Spleen (tissue), 11 donors: ENCODE results near the gene ACP7. TPM values are rescaled to one million over a fixed set of nuclear protein-coding genes. Genes with fewer than 3 reads are reported as not detected.
A peak's percentile ranks its signal among the peaks of the same experiment; 100 is the strongest.
"Not testable (repeated sequence)": the region's sequence is repeated elsewhere in the genome, so short reads cannot be mapped to it uniquely, and the experiment has no call there.

Experiments used
- DNase-seq: peaks from one replicate; pipeline ENCODE4 v3.0.0-alpha.2; 2020
- H3K27ac ChIP-seq, 8 donors: fragments of 200-600 bp; sonication (generic) in 7 of 8; 1 replicate in 4 of 8; 2 replicates in 4 of 8; pipeline versions ENCODE4 v1.5.0 to v1.8.0; 2016 to 2021; ENCODE audit warnings: inconsistent platforms in 4 of 8, mild to moderate bottlenecking in 4 of 8, moderate library complexity in 1 of 8
- H3K27me3 ChIP-seq, 7 donors: fragments of 200-600 bp; sonication (generic) in 6 of 7; replicated peaks in 1 of 7; 1 replicate in 4 of 7; 2 replicates in 3 of 7; pipeline versions ENCODE4 v1.5.0 to v1.8.0; 2016 to 2021; ENCODE audit warnings: inconsistent platforms in 3 of 7, mild to moderate bottlenecking in 1 of 7
- H3K36me3 ChIP-seq, 6 donors: fragments of 200-600 bp; sonication (generic) in 5 of 6; 1 replicate in 4 of 6; 2 replicates in 2 of 6; pipeline versions ENCODE4 v1.5.0 to v1.8.0; 2016 to 2021; ENCODE audit warnings: inconsistent platforms in 2 of 6
- H3K4me1 ChIP-seq, 6 donors: fragments of 200-600 bp; sonication (generic) in 5 of 6; 1 replicate in 3 of 6; 2 replicates in 3 of 6; pipeline versions ENCODE4 v1.5.0 to v1.8.0; 2016 to 2021; ENCODE audit warnings: inconsistent platforms in 3 of 6
- H3K4me3 ChIP-seq, 8 donors: fragments of 200-600 bp; sonication (generic) in 7 of 8; 1 replicate in 4 of 8; 2 replicates in 4 of 8; pipeline versions ENCODE4 v1.5.0 to v1.8.0; 2016 to 2021; ENCODE audit warnings: inconsistent platforms in 4 of 8, mild to moderate bottlenecking in 4 of 8, moderate library complexity in 2 of 8
- H3K9me3 ChIP-seq, 8 donors: fragments of 200-600 bp; sonication (generic) in 7 of 8; 1 replicate in 4 of 8; 2 replicates in 4 of 8; pipeline versions ENCODE4 v1.5.0 to v1.8.0; 2016 to 2021; ENCODE audit warnings: inconsistent platforms in 4 of 8
- CTCF ChIP-seq, 11 experiments: fragments of 200-600 bp in 7 of 11; fragments of 450-650 bp in 4 of 11; sonication (generic) in 4 of 11; IDR thresholded peaks in 8 of 11; conservative IDR thresholded peaks in 3 of 11; 1 replicate in 7 of 11; 2 replicates in 4 of 11; pipeline versions ENCODE4 v1.4.0 to v1.8.0; 2016 to 2021; ENCODE audit warnings: antibody characterized with exemption in 11 of 11, inconsistent platforms in 4 of 11, mild to moderate bottlenecking in 1 of 11
- POLR2A ChIP-seq, 3 donors: fragments of 450-650 bp; IDR thresholded peaks; one replicate each; pipeline ENCODE4 v1.5.1; 2017; ENCODE audit warnings: antibody characterized with exemption in 3 of 3, mild to moderate bottlenecking in 1 of 3
- POLR2AphosphoS5 ChIP-seq, 3 donors: sonication (generic); formaldehyde crosslinking; IDR thresholded peaks; one replicate each; pipeline ENCODE4 v1.5.1; 2017; ENCODE audit warnings: antibody characterized with exemption in 3 of 3
- WGBS, 5 donors: extraction: QIAGEN DNeasy Blood & Tissue Kit in 3 of 5; methylation state at CpG; one replicate each; pipeline versions ENCODE4 v1.1.5 to v1.1.7; 2013 to 2018; 5-methylcytosine and 5-hydroxymethylcytosine counted together
- intact Hi-C: fragments of 100-400 bp; cut with DNase I; formaldehyde crosslinking; loops from one replicate; pipeline ENCODE4 v1.15.0; 2023; ENCODE audit warnings: low total_unique reads
- polyA plus RNA-seq, 3 donors: library from polyadenylated mRNA; stranded (reverse); fragments of 200-250 nt; gene quantifications; one replicate each; pipeline ENCODE4 v1.2.1, GENCODE V29; 2013
- total RNA-seq, 7 donors: library from RNA; depleted of rRNA in 3 of 7; stranded (reverse); fragments of >200 nt in 3 of 7; fragmentation: NEBNext Ultra II Directional in 4 of 7; extraction: Animal tissue kit (Norgen Biotek cat#: 25700) in 4 of 7; gene quantifications; one replicate each; pipeline versions ENCODE4 v1.1.0 to v1.2.1, GENCODE V29; 2016 to 2021
- donor health status: healthy with polysubstance abuse.
- donor health status: DM: no; HTN: no; CAD: no; lungs with moderate emphysema.
- donor health status: DM: no; HTN: no; CAD: no.
- donor health status: Bipolar disorder and iron deficiency.
- donor health status: healthy.
- donor health status: DM: no; HTN: no; CAD: no.
- donor health status: DM: yes; HTN: yes; CAD: no.

The ACP7 gene
- total and polyA plus RNA-seq, 10 donors: not detected

GRCh38 chr19:39067104-39067503 is 17.1 kb upstream of the ACP7 start:
- intact Hi-C loops: no loop called here
- no peak overlapping the region for H3K27ac ChIP-seq
- DNase-seq: no peak
- H3K4me3 ChIP-seq: no peak overlapping the region
- H3K27me3 ChIP-seq: peaks cover 0 to 14% (median 0%) of the 10 kb centered on the region in 7 donors
- 86 to 97% (median 91%) methylated on average over 4 of the region's 4 CpGs for WGBS, 5 donors
- H3K4me1 ChIP-seq: no peaks in the 10 kb centered on the region
- H3K9me3 ChIP-seq: no peaks in the 10 kb centered on the region
- TF ChIP-seq POLR2AphosphoS5 (IDR thresholded peaks at IDR 0.05) (no peak), POLR2A (IDR thresholded peaks at IDR 0.05) (no peak), CTCF (IDR thresholded peaks at IDR 0.05 in 8 of 11, conservative IDR thresholded peaks at IDR 0.05 in 3 of 11) (no peak)
- no peaks in the 10 kb centered on the region for H3K36me3 ChIP-seq

GRCh38 chr19:39068259-39068658 is 15.9 kb upstream of the ACP7 start:
- 79 to 92% (median 84%) methylated on average over 6 of the region's 6 CpGs for WGBS, 5 donors
- DNase-seq, H3K4me1 ChIP-seq, H3K36me3 ChIP-seq, H3K27ac ChIP-seq, H3K4me3 ChIP-seq, H3K9me3 ChIP-seq, H3K27me3 ChIP-seq, intact Hi-C loops: not testable (repeated sequence)

GRCh38 chr19:39070888-39071287 is 13.3 kb upstream of the ACP7 start:
- no peak overlapping the region for H3K27ac ChIP-seq
- no peak for TF ChIP-seq POLR2A (IDR thresholded peaks at IDR 0.05)
- TF ChIP-seq CTCF (IDR thresholded peaks at IDR 0.05 in 8 of 11, conservative IDR thresholded peaks at IDR 0.05 in 3 of 11): no peak
- TF ChIP-seq POLR2AphosphoS5 (IDR thresholded peaks at IDR 0.05): no peak
- WGBS, 5 donors: 72 to 93% (median 89%) methylated on average over 2 to 5 of the region's 5 CpGs
- no peaks in the 10 kb centered on the region for H3K9me3 ChIP-seq
- DNase-seq: no peak
- H3K4me1 ChIP-seq: peaks cover 0 to 14% (median 3%) of the 10 kb centered on the region in 6 donors
- H3K27me3 ChIP-seq: peaks cover 0 to 7% (median 0%) of the 10 kb centered on the region in 7 donors
- intact Hi-C loops: no loop called here
- H3K36me3 ChIP-seq: no peaks in the 10 kb centered on the region
- no peak overlapping the region for H3K4me3 ChIP-seq

GRCh38 chr19:39074205-39074692 is 9.9 kb upstream of the ACP7 start:
- 69 to 86% (median 82%) methylated on average over 3 of the region's 3 CpGs for WGBS, 5 donors
- Histone ChIP-seq H3K9me3 (no peaks in the 10 kb centered on the region), H3K27ac (peak overlapping the region in 1 of 8 donors; percentile 65), H3K36me3 (no peaks in the 10 kb centered on the region), H3K4me3 (no peak overlapping the region), H3K27me3 (peaks cover 0 to 32% (median 0%) of the 10 kb centered on the region in 7 donors), H3K4me1 (peaks cover 0 to 14% (median 3%) of the 10 kb centered on the region in 6 donors)
- no peak for DNase-seq
- intact Hi-C loops: no loop called here
- TF ChIP-seq CTCF (IDR thresholded peaks at IDR 0.05 in 8 of 11, conservative IDR thresholded peaks at IDR 0.05 in 3 of 11) (no peak), POLR2A (IDR thresholded peaks at IDR 0.05) (no peak), POLR2AphosphoS5 (IDR thresholded peaks at IDR 0.05) (no peak)

- intact Hi-C loops: no loop called here
- H3K4me3 ChIP-seq: no peak overlapping the region
- H3K4me1 ChIP-seq: peaks cover 0 to 14% (median 3%) of the 10 kb centered on the region in 6 donors
- TF ChIP-seq CTCF (IDR thresholded peaks at IDR 0.05 in 8 of 11, conservative IDR thresholded peaks at IDR 0.05 in 3 of 11): no peak
- TF ChIP-seq POLR2A (IDR thresholded peaks at IDR 0.05): no peak
- no peaks in the 10 kb centered on the region for H3K9me3 ChIP-seq
- 89 to 97% (median 94%) methylated on average over 6 of the region's 6 CpGs for WGBS, 5 donors
- no peak overlapping the region for H3K27ac ChIP-seq
- H3K27me3 ChIP-seq: peaks cover 0 to 37% (median 0%) of the 10 kb centered on the region in 7 donors
- H3K36me3 ChIP-seq: no peaks in the 10 kb centered on the region
- no peak for DNase-seq
Measured at GRCh38 chr19:39074942-39075341, 9.2 kb upstream of the ACP7 start.
